Spleen (tissue), 11 donors: ENCODE data around the gene USP13. TPM values are rescaled to one million over a fixed set of nuclear protein-coding genes. Genes with fewer than 3 reads are reported as not detected.

Source experiments
- DNase-seq: peaks from one replicate; pipeline ENCODE4 v3.0.0-alpha.2; 2020
- H3K27ac ChIP-seq, 8 donors: fragments of 200-600 bp; sonication (generic) in 7 of 8; 1 replicate in 4 of 8; 2 replicates in 4 of 8; pipeline versions ENCODE4 v1.5.0 to v1.8.0; 2016 to 2021; ENCODE audit warnings: inconsistent platforms in 4 of 8, mild to moderate bottlenecking in 4 of 8, moderate library complexity in 1 of 8
- H3K27me3 ChIP-seq, 7 donors: fragments of 200-600 bp; sonication (generic) in 6 of 7; replicated peaks in 1 of 7; 1 replicate in 4 of 7; 2 replicates in 3 of 7; pipeline versions ENCODE4 v1.5.0 to v1.8.0; 2016 to 2021; ENCODE audit warnings: inconsistent platforms in 3 of 7, mild to moderate bottlenecking in 1 of 7
- H3K36me3 ChIP-seq, 6 donors: fragments of 200-600 bp; sonication (generic) in 5 of 6; 1 replicate in 4 of 6; 2 replicates in 2 of 6; pipeline versions ENCODE4 v1.5.0 to v1.8.0; 2016 to 2021; ENCODE audit warnings: inconsistent platforms in 2 of 6
- H3K4me1 ChIP-seq, 6 donors: fragments of 200-600 bp; sonication (generic) in 5 of 6; 1 replicate in 3 of 6; 2 replicates in 3 of 6; pipeline versions ENCODE4 v1.5.0 to v1.8.0; 2016 to 2021; ENCODE audit warnings: inconsistent platforms in 3 of 6
- H3K4me3 ChIP-seq, 8 donors: fragments of 200-600 bp; sonication (generic) in 7 of 8; 1 replicate in 4 of 8; 2 replicates in 4 of 8; pipeline versions ENCODE4 v1.5.0 to v1.8.0; 2016 to 2021; ENCODE audit warnings: inconsistent platforms in 4 of 8, mild to moderate bottlenecking in 4 of 8, moderate library complexity in 2 of 8
- H3K9me3 ChIP-seq, 8 donors: fragments of 200-600 bp; sonication (generic) in 7 of 8; 1 replicate in 4 of 8; 2 replicates in 4 of 8; pipeline versions ENCODE4 v1.5.0 to v1.8.0; 2016 to 2021; ENCODE audit warnings: inconsistent platforms in 4 of 8
- CTCF ChIP-seq, 11 experiments: fragments of 200-600 bp in 7 of 11; fragments of 450-650 bp in 4 of 11; sonication (generic) in 4 of 11; IDR thresholded peaks in 8 of 11; conservative IDR thresholded peaks in 3 of 11; 1 replicate in 7 of 11; 2 replicates in 4 of 11; pipeline versions ENCODE4 v1.4.0 to v1.8.0; 2016 to 2021; ENCODE audit warnings: antibody characterized with exemption in 11 of 11, inconsistent platforms in 4 of 11, mild to moderate bottlenecking in 1 of 11
- POLR2A ChIP-seq, 3 donors: fragments of 450-650 bp; IDR thresholded peaks; one replicate each; pipeline ENCODE4 v1.5.1; 2017; ENCODE audit warnings: antibody characterized with exemption in 3 of 3, mild to moderate bottlenecking in 1 of 3
- POLR2AphosphoS5 ChIP-seq, 3 donors: sonication (generic); formaldehyde crosslinking; IDR thresholded peaks; one replicate each; pipeline ENCODE4 v1.5.1; 2017; ENCODE audit warnings: antibody characterized with exemption in 3 of 3
- WGBS, 5 donors: extraction: QIAGEN DNeasy Blood & Tissue Kit in 3 of 5; methylation state at CpG; one replicate each; pipeline versions ENCODE4 v1.1.5 to v1.1.7; 2013 to 2018; 5-methylcytosine and 5-hydroxymethylcytosine counted together
- intact Hi-C: fragments of 100-400 bp; cut with DNase I; formaldehyde crosslinking; loops from one replicate; pipeline ENCODE4 v1.15.0; 2023; ENCODE audit warnings: low total_unique reads
- polyA plus RNA-seq, 3 donors: library from polyadenylated mRNA; stranded (reverse); fragments of 200-250 nt; gene quantifications; one replicate each; pipeline ENCODE4 v1.2.1, GENCODE V29; 2013
- total RNA-seq, 7 donors: library from RNA; depleted of rRNA in 3 of 7; stranded (reverse); fragments of >200 nt in 3 of 7; fragmentation: NEBNext Ultra II Directional in 4 of 7; extraction: Animal tissue kit (Norgen Biotek cat#: 25700) in 4 of 7; gene quantifications; one replicate each; pipeline versions ENCODE4 v1.1.0 to v1.2.1, GENCODE V29; 2016 to 2021
- donor health status: healthy with polysubstance abuse.
- donor health status: DM: no; HTN: no; CAD: no; lungs with moderate emphysema.
- donor health status: DM: no; HTN: no; CAD: no.
- donor health status: Bipolar disorder and iron deficiency.
- donor health status: healthy.
- donor health status: DM: no; HTN: no; CAD: no.
- donor health status: DM: yes; HTN: yes; CAD: no.

The USP13 gene
- total and polyA plus RNA-seq, 10 donors: 1.1 to 9.4 (median 7.1) TPM

- Histone ChIP-seq H3K36me3 (no peaks in the 10 kb centered on the region), H3K9me3 (no peaks in the 10 kb centered on the region), H3K4me3 (no peak overlapping the region), H3K27me3 (no peaks in the 10 kb centered on the region), H3K4me1 (no peaks in the 10 kb centered on the region), H3K27ac (no peak overlapping the region)
- no peak for DNase-seq
- 74 to 89% (median 82%) methylated on average over 3 of the region's 3 CpGs for WGBS, 5 donors
- no peak for TF ChIP-seq POLR2A (IDR thresholded peaks at IDR 0.05)
- TF ChIP-seq CTCF (IDR thresholded peaks at IDR 0.05 in 8 of 11, conservative IDR thresholded peaks at IDR 0.05 in 3 of 11): no peak
- TF ChIP-seq POLR2AphosphoS5 (IDR thresholded peaks at IDR 0.05): no peak
- intact Hi-C loops: no loop called here
These were observed 6.7 kb upstream of the USP13 start for GRCh38 chr3:179646177-179646576.

- H3K4me3 ChIP-seq: peak overlapping the region; percentile 39 to 97 (median 73)
- H3K36me3 ChIP-seq: no peaks in the 10 kb centered on the region
- peaks cover 5 to 25% (median 17%) of the 10 kb centered on the region in 6 donors for H3K4me1 ChIP-seq
- H3K27me3 ChIP-seq: no peaks in the 10 kb centered on the region
- WGBS, 5 donors: 45 to 49% (median 47%) methylated on average over 11 of the region's 11 CpGs
- TF ChIP-seq CTCF (IDR thresholded peaks at IDR 0.05 in 8 of 11, conservative IDR thresholded peaks at IDR 0.05 in 3 of 11) (no peak), POLR2AphosphoS5 (IDR thresholded peaks at IDR 0.05) (no peak), POLR2A (IDR thresholded peaks at IDR 0.05) (no peak)
- no peak for DNase-seq
- no peaks in the 10 kb centered on the region for H3K9me3 ChIP-seq
- intact Hi-C loops: no loop called here
- peak overlapping the region in 6 of 8 donors; percentile 76 to 92 (median 89) for H3K27ac ChIP-seq
These were observed 973 bp upstream of the USP13 start for GRCh38 chr3:179651687-179652446.

- Histone ChIP-seq H3K36me3 (no peaks in the 10 kb centered on the region), H3K27ac (peak overlapping the region; percentile 64 to 92 (median 86)), H3K27me3 (no peaks in the 10 kb centered on the region), H3K4me3 (peak overlapping the region; percentile 57 to 97 (median 75)), H3K9me3 (no peaks in the 10 kb centered on the region), H3K4me1 (peaks cover 5 to 25% (median 17%) of the 10 kb centered on the region in 6 donors)
- WGBS, 5 donors: 0 to 1% (median 0%) methylated on average over 35 to 77 of the region's 77 CpGs
- TF ChIP-seq POLR2AphosphoS5 (IDR thresholded peaks at IDR 0.05) (peak; percentile 25 to 76 (median 75)), CTCF (IDR thresholded peaks at IDR 0.05 in 8 of 11, conservative IDR thresholded peaks at IDR 0.05 in 3 of 11) (no peak)
- DNase-seq: peak; percentile 92
- intact Hi-C loops: no loop called here
These were observed 407 bp downstream of the USP13 start for GRCh38 chr3:179653096-179653797.

GRCh38 chr3:179655236-179655635, 2.4 kb downstream of the USP13 start:
- Histone ChIP-seq H3K4me1 (peaks cover 5 to 25% (median 17%) of the 10 kb centered on the region in 6 donors), H3K27me3 (no peaks in the 10 kb centered on the region), H3K27ac (no peak overlapping the region), H3K4me3 (no peak overlapping the region), H3K36me3 (no peaks in the 10 kb centered on the region), H3K9me3 (no peaks in the 10 kb centered on the region)
- intact Hi-C loops: no loop called here
- no peak for DNase-seq
- 88 to 96% (median 95%) methylated on average over 2 of the region's 2 CpGs for WGBS, 5 donors
- TF ChIP-seq POLR2AphosphoS5 (IDR thresholded peaks at IDR 0.05): no peak
- no peak for TF ChIP-seq POLR2A (IDR thresholded peaks at IDR 0.05)
- no peak for TF ChIP-seq CTCF (IDR thresholded peaks at IDR 0.05 in 8 of 11, conservative IDR thresholded peaks at IDR 0.05 in 3 of 11)
